ENCODE data around the gene VPS13D.

The VPS13D gene

DNA sequence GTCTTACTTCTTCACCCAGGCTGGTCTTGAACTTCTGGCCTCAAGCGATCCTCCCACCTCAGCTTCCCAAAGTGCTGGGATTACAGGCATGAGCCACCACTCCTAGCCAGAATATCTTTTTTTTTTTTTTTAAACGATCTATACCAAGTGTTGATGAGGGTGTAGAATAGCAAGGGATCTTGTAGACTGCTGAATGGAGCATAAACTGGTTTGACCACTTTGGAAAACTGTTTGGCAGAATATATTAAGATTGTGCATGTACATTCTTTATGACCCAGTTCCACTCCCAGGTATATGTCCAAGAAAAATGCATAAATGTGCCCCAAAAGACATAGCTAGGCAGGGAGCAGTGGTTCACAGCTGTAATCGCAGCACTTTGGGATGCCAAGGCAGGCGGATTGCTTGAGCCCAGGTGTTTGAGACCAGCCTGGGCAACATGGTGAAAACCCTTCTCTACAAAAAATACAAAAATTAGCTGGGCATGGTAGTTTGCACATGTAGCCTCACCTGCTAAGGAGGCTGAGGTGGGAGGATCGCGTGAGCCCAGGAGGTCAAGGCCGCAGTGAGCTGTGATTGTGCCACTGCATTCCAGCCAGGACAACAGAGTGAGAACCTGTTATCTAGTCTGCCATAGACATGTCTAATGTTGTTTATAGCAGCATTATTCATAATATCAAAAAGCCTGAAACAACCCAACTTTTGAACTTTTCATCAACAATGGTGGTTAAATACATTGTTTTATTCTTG, 184.0 kb downstream of the VPS13D start:
- no peak overlapping the region for H3K9ac ChIP-seq (ENCODE audit: low read length)
- peaks cover 19% of the 10 kb centered on the region for H3K36me3 ChIP-seq (ENCODE audit: insufficient read depth, low read length)
- H3K4me1 ChIP-seq (ENCODE audit: insufficient read depth, low read length), result peaks cover 10% of the 10 kb centered on the region
- no peaks in the 10 kb centered on the region for H3K9me3 ChIP-seq (ENCODE audit: low read length)
- no peak overlapping the region for H3K27ac ChIP-seq (ENCODE audit: low read depth, low read length)
- H3K27me3 ChIP-seq (ENCODE audit: control insufficient read depth in 1 of 2, insufficient read depth in 2 of 2, low read length in 2 of 2), result no peaks in the 10 kb centered on the region
- H3K4me3 ChIP-seq (ENCODE audit: low read depth in 1 of 2, low read length in 2 of 2), result no peak overlapping the region

DNA sequence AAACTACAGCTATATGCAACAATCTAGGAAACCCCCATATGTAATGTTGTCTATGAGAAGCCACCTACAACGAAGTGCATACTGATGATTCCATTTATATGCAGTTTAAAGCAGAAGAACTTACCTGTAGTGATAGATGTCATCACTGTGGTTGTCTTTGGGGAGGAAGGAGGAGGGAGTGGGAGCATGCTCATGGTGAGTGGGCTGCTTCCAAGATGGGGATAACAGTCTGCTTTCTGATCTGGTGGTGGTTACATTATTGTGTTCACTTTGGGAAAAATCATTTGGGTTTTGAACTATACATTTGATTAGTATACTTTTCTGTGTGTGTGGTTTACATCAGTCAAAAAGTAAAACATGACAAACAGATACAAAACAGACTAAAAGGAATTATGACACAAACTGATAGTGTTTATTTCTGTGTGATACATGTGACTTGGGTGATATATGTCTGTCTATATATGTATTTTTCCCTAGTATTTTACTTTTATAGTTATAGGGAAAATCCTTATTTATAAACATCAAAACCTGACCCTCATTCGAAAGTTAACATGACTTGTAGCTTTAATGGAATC, 184.7 kb downstream of the VPS13D start:
- Histone ChIP-seq H3K4me3 (ENCODE audit: low read depth in 1 of 2, low read length in 2 of 2) (no peak overlapping the region), H3K4me1 (ENCODE audit: insufficient read depth, low read length) (peaks cover 8% of the 10 kb centered on the region), H3K9me3 (ENCODE audit: low read length) (no peaks in the 10 kb centered on the region), H3K9ac (ENCODE audit: low read length) (no peak overlapping the region), H3K27ac (ENCODE audit: low read depth, low read length) (no peak overlapping the region), H3K27me3 (ENCODE audit: control insufficient read depth in 1 of 2, insufficient read depth in 2 of 2, low read length in 2 of 2) (no peaks in the 10 kb centered on the region), H3K36me3 (ENCODE audit: insufficient read depth, low read length) (peaks cover 19% of the 10 kb centered on the region)

DNA sequence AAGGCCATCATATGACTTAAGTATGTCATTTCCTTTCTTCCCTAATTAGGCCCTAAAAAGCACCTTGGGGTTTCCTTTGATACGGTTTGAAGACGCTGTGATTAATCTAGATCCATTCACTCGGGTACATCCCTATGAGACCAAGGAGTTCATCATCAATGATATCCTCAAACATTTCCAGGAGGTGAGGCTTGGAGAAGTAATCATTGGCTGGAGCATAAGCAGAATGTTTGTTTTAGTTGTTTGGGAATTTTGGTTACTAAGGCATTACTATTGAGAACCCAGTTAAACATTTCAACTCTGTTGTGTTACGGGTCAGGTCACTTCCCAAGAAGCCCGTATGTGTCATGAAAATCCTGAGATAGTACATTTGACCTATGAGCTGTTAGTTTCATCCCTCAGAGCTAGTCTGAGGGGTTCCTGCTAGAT, 185.2 kb downstream of the VPS13D start:
- Histone ChIP-seq H3K4me1 (ENCODE audit: insufficient read depth, low read length) (peaks cover 3% of the 10 kb centered on the region), H3K27me3 (ENCODE audit: control insufficient read depth in 1 of 2, insufficient read depth in 2 of 2, low read length in 2 of 2) (no peaks in the 10 kb centered on the region), H3K9me3 (ENCODE audit: low read length) (no peaks in the 10 kb centered on the region), H3K4me3 (ENCODE audit: low read depth in 1 of 2, low read length in 2 of 2) (no peak overlapping the region), H3K9ac (ENCODE audit: low read length) (no peak overlapping the region), H3K27ac (ENCODE audit: low read depth, low read length) (no peak overlapping the region), H3K36me3 (ENCODE audit: insufficient read depth, low read length) (peaks cover 19% of the 10 kb centered on the region)

DNA sequence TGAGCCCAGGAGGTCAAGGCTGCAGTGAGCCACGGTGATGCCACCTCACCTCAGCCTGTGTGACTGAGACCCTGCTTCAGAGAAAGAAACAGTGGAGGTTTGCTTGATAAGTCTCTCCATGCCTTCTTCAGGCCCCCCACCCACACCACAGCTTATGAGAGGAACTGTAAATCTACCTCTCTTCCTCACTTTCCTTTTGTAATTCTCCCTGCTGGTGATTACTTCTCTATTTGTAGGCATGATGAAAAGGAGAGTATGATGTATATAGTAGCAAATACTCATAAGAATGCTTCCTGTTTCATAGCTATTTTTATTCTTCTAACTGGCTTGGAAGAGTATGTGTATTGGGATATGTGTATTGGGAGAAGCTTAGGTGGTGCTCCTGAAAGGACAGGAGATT, 186.3 kb downstream of the VPS13D start:
- Histone ChIP-seq H3K36me3 (ENCODE audit: insufficient read depth, low read length) (peaks cover 19% of the 10 kb centered on the region), H3K27me3 (ENCODE audit: control insufficient read depth in 1 of 2, insufficient read depth in 2 of 2, low read length in 2 of 2) (no peaks in the 10 kb centered on the region), H3K4me3 (ENCODE audit: low read depth in 1 of 2, low read length in 2 of 2) (no peak overlapping the region), H3K27ac (ENCODE audit: low read depth, low read length) (no peak overlapping the region), H3K9ac (ENCODE audit: low read length) (no peak overlapping the region), H3K9me3 (ENCODE audit: low read length) (no peaks in the 10 kb centered on the region), H3K4me1 (ENCODE audit: insufficient read depth, low read length) (no peaks in the 10 kb centered on the region)

DNA sequence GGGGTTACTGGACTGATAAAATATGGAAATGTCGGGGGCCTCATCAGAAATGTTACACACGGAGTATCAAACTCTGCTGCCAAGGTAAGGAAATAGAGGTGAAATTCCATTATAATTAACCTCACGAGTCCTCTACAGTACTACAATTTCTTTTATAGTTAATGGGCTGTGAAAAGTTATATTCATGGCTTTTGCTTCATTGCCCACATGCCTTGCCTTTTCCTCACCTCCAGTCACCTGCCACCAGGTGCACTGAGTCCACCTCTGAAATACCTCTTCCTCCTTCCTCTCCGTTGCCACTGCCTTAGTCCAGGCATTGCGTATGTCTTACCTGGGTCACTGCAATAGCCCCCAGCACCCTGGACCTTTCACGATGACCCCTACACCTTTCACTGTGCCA, 186.9 kb downstream of the VPS13D start:
- H3K36me3 ChIP-seq (ENCODE audit: insufficient read depth, low read length), result peaks cover 19% of the 10 kb centered on the region
- H3K27ac ChIP-seq (ENCODE audit: low read depth, low read length), result no peak overlapping the region

DNA sequence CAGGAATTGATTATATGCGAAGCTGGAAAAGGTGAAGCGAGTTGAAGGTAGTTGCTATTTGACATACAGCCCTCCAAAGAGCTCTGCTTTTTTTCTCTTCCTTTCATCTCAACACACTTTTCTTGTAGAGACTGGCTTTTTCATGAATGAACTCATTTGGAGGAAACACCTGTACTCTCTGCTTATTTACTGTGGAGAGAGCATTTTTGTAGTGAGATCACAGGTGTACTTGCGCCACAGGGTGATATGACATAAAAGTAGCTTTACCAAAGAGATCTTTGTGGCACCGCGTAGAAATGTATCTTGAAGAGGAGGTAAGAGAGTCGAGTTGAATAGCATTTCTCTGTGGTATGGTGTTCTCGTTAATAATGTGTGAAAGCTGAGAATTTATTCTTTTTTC, 187.6 kb downstream of the VPS13D start:
- peaks cover 19% of the 10 kb centered on the region for H3K36me3 ChIP-seq (ENCODE audit: insufficient read depth, low read length)

More for the DNA sequence above, 186.9 kb downstream of the VPS13D start:
- no peaks in the 10 kb centered on the region for H3K4me1 ChIP-seq (ENCODE audit: insufficient read depth, low read length)
- no peak overlapping the region for H3K4me3 ChIP-seq (ENCODE audit: low read depth in 1 of 2, low read length in 2 of 2)
- no peaks in the 10 kb centered on the region for H3K27me3 ChIP-seq (ENCODE audit: control insufficient read depth in 1 of 2, insufficient read depth in 2 of 2, low read length in 2 of 2)
- no peak overlapping the region for H3K9ac ChIP-seq (ENCODE audit: low read length)
- no peaks in the 10 kb centered on the region for H3K9me3 ChIP-seq (ENCODE audit: low read length)

DNA sequence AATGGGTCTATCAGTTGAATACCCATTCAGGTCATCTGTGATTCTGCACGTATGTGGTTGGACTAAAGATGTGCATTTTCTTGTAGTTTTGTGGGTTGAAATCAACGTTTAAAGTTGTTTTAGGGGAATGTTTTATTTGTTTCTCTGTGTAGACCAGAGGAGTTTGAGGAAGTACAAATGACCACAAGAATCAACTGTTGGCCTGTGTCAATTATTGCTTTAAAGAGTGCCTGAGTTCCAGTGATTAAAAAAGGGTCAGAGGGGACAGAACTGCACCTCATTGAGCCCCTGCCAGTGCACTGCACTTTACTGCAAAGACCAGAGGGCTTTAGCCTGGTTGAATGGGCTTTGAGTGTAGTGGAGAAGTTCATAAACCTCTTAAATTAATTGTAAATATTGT, 190.3 kb downstream of the VPS13D start:
- Histone ChIP-seq H3K9ac (ENCODE audit: low read length) (no peak overlapping the region), H3K9me3 (ENCODE audit: low read length) (no peaks in the 10 kb centered on the region), H3K4me3 (ENCODE audit: low read depth in 1 of 2, low read length in 2 of 2) (no peak overlapping the region), H3K36me3 (ENCODE audit: insufficient read depth, low read length) (peaks cover 15% of the 10 kb centered on the region), H3K27ac (ENCODE audit: low read depth, low read length) (no peak overlapping the region), H3K4me1 (ENCODE audit: insufficient read depth, low read length) (peaks cover 15% of the 10 kb centered on the region), H3K27me3 (ENCODE audit: control insufficient read depth in 1 of 2, insufficient read depth in 2 of 2, low read length in 2 of 2) (no peaks in the 10 kb centered on the region)

More for the DNA sequence above, 187.6 kb downstream of the VPS13D start:
- H3K4me1 ChIP-seq (ENCODE audit: insufficient read depth, low read length), result no peaks in the 10 kb centered on the region
- no peaks in the 10 kb centered on the region for H3K27me3 ChIP-seq (ENCODE audit: control insufficient read depth in 1 of 2, insufficient read depth in 2 of 2, low read length in 2 of 2)
- no peaks in the 10 kb centered on the region for H3K9me3 ChIP-seq (ENCODE audit: low read length)
- H3K4me3 ChIP-seq (ENCODE audit: low read depth in 1 of 2, low read length in 2 of 2), result no peak overlapping the region
- no peak overlapping the region for H3K9ac ChIP-seq (ENCODE audit: low read length)
- no peak overlapping the region for H3K27ac ChIP-seq (ENCODE audit: low read depth, low read length)

DNA sequence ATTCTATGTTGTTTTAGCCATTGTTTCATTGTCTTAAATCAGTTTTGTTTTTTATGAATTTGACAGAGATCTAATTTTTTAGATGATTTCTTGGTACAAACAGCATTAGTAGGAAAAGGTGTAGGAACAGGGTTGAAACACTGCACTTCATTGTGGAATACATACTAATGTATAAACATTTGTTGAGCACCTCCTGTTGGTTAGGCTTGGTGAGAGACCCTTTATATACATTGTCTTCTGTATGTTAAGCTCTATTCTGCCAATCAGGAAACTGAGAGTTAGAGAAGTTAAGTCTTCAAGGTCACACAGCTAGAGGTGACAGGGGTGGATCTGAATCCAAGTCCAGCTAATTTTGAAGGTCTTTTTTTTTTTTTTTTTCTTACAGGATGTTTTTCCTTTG, 192.7 kb downstream of the VPS13D start:
- no peak overlapping the region for H3K4me3 ChIP-seq (ENCODE audit: low read depth in 1 of 2, low read length in 2 of 2)
- H3K36me3 ChIP-seq (ENCODE audit: insufficient read depth, low read length), result peaks cover 2% of the 10 kb centered on the region

DNA sequence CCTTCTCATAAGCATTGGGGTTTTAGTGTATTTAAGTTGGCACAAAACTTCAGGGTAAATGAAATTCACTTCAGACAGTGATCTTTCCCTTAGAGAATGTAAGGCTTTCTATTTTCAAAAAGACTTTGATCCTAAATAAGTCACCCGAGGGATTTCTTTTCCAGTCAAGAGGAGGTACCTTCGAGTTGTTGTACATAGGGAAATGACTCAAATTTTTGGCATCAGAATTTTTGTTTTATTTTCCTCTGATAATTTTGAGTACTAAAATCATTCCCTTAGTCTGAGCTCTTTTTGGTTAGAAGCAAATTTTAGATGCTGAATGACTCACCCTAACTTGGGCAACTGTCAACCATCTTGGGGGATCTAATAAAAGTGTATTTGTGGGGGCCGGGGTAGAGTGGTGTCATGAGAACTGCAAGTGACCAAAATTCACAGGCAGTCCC, 194.3 kb downstream of the VPS13D start:
- H3K9me3 ChIP-seq (ENCODE audit: low read length), result no peaks in the 10 kb centered on the region
- no peaks in the 10 kb centered on the region for H3K36me3 ChIP-seq (ENCODE audit: insufficient read depth, low read length)
- H3K4me1 ChIP-seq (ENCODE audit: insufficient read depth, low read length), result peaks cover 21% of the 10 kb centered on the region
- H3K4me3 ChIP-seq (ENCODE audit: low read depth in 1 of 2, low read length in 2 of 2), result no peak overlapping the region
- no peaks in the 10 kb centered on the region for H3K27me3 ChIP-seq (ENCODE audit: control insufficient read depth in 1 of 2, insufficient read depth in 2 of 2, low read length in 2 of 2)
- no peak overlapping the region for H3K27ac ChIP-seq (ENCODE audit: low read depth, low read length)
- no peak overlapping the region for H3K9ac ChIP-seq (ENCODE audit: low read length)

More for the DNA sequence above, 192.7 kb downstream of the VPS13D start:
- no peaks in the 10 kb centered on the region for H3K27me3 ChIP-seq (ENCODE audit: control insufficient read depth in 1 of 2, insufficient read depth in 2 of 2, low read length in 2 of 2)
- H3K9me3 ChIP-seq (ENCODE audit: low read length), result no peaks in the 10 kb centered on the region
- H3K4me1 ChIP-seq (ENCODE audit: insufficient read depth, low read length), result peaks cover 17% of the 10 kb centered on the region
- no peak overlapping the region for H3K9ac ChIP-seq (ENCODE audit: low read length)
- H3K27ac ChIP-seq (ENCODE audit: low read depth, low read length), result no peak overlapping the region

DNA sequence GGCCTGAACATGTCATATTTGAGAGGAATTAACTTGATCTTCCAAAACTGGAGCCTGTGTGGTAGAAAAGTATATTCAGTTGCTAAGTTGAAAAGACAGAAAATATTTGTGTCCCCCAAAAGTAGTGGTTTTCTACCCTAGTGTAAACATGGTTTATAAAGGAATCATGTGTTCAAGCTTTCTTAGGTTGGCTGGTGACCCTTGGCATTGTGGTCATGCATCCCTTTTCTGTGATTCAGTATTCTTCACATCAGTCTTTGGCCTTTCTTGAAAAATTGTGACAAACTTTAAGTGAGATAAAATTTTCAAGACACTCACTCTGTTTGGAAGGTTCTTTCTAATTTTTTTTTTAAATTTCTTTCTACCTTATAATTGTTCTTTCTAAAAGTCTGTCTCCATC, 195.0 kb downstream of the VPS13D start:
- peaks cover 21% of the 10 kb centered on the region for H3K4me1 ChIP-seq (ENCODE audit: insufficient read depth, low read length)
- H3K36me3 ChIP-seq (ENCODE audit: insufficient read depth, low read length), result no peaks in the 10 kb centered on the region
- H3K27me3 ChIP-seq (ENCODE audit: control insufficient read depth in 1 of 2, insufficient read depth in 2 of 2, low read length in 2 of 2), result no peaks in the 10 kb centered on the region
- H3K9me3 ChIP-seq (ENCODE audit: low read length), result no peaks in the 10 kb centered on the region
- no peak overlapping the region for H3K27ac ChIP-seq (ENCODE audit: low read depth, low read length)
- no peak overlapping the region for H3K9ac ChIP-seq (ENCODE audit: low read length)
- no peak overlapping the region for H3K4me3 ChIP-seq (ENCODE audit: low read depth in 1 of 2, low read length in 2 of 2)

DNA sequence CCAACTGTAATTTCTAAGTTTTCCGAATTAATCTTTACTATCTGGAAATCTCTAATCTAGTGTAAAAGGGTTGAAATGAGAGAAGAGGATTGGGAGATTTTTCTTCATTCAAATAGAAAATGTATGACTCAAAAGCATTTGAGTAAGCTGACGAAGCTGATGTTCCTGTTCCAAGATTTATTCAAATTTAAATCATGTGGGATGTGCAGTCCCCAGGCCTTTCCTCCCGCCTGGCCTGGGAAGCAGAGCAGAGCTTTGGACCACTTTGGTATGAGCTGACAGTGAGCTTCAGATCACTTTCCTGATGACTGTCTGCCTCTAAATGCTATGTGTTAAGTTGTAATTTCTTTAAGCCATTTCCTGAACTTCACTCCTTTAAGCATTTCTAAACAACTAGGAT, 196.2 kb downstream of the VPS13D start:
- no peak overlapping the region for H3K4me3 ChIP-seq (ENCODE audit: low read depth in 1 of 2, low read length in 2 of 2)
- no peak overlapping the region for H3K9ac ChIP-seq (ENCODE audit: low read length)
- H3K4me1 ChIP-seq (ENCODE audit: insufficient read depth, low read length), result peaks cover 21% of the 10 kb centered on the region
- no peaks in the 10 kb centered on the region for H3K9me3 ChIP-seq (ENCODE audit: low read length)
- no peak overlapping the region for H3K27ac ChIP-seq (ENCODE audit: low read depth, low read length)
- no peaks in the 10 kb centered on the region for H3K36me3 ChIP-seq (ENCODE audit: insufficient read depth, low read length)
- H3K27me3 ChIP-seq (ENCODE audit: control insufficient read depth in 1 of 2, insufficient read depth in 2 of 2, low read length in 2 of 2), result no peaks in the 10 kb centered on the region

DNA sequence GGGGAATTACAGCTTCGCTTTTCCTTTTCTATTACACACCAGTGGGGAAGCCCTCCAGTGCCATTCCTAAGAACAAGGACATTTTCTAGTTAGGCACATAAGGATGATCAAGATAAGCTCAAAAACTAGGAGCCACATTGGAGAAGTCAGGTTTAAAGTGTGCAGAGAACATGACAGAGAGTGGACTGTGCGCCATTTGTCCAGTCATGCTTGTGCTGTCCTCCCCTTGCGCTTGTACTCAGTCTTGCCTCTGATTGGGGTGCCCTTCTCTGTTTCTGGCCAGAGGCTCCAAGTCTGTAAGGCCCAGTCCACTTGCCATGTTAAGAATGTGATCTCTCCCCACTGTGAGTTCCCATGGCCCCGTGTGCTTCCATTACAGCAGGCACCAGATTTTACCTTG, 198.5 kb downstream of the VPS13D start:
- Histone ChIP-seq H3K9me3 (ENCODE audit: low read length) (no peaks in the 10 kb centered on the region), H3K4me3 (ENCODE audit: low read depth in 1 of 2, low read length in 2 of 2) (no peak overlapping the region), H3K9ac (ENCODE audit: low read length) (no peak overlapping the region), H3K36me3 (ENCODE audit: insufficient read depth, low read length) (no peaks in the 10 kb centered on the region), H3K4me1 (ENCODE audit: insufficient read depth, low read length) (peaks cover 31% of the 10 kb centered on the region), H3K27me3 (ENCODE audit: control insufficient read depth in 1 of 2, insufficient read depth in 2 of 2, low read length in 2 of 2) (no peaks in the 10 kb centered on the region), H3K27ac (ENCODE audit: low read depth, low read length) (no peak overlapping the region)
